H1 (cell line): Measurements from ENCODE around the gene KLC4. TPM values are rescaled to one million over a fixed set of nuclear protein-coding genes. Genes with fewer than 3 reads are reported as not detected.

ENCODE experiments used
- CTCF ChIA-PET: fragments of 300-600 bp; sonication (Branson Sonifier 250); formaldehyde crosslinking; loops from one replicate; lab custom pipeline; 2021; ENCODE audit not compliant: partially characterized antibody; lab: Charles Lee
- POLR2A ChIA-PET: fragments of 300-600 bp; sonication (Branson Sonifier 250); formaldehyde crosslinking; loops from one replicate; lab custom pipeline; 2021; ENCODE audit warnings: inconsistent platforms; ENCODE audit not compliant: partially characterized antibody; lab: Charles Lee
- DNase-seq, 2 experiments: peaks; one replicate each; pipeline versions ENCODE4 v3.0.0 to v3.0.0-alpha.2; 2010 to 2022; ENCODE audit warnings: low spot score in 2 of 2, low read depth in 1 of 2, mixed read lengths in 1 of 2
- FAIRE-seq: peaks from 2 replicates; lab custom pipeline; 2011; peaks lifted over from hg19 to GRCh38; lab: Jason Lieb, UNC
- H2AFZ ChIP-seq: 2 replicates; pipeline ENCODE4 v1.8.1; 2012; ENCODE audit warnings: low read length, inconsistent platforms
- H2AK5ac ChIP-seq: 2 replicates; pipeline ENCODE4 v1.6.1; 2013; ENCODE audit warnings: low read depth, low read length
- H2BK120ac ChIP-seq: replicated peaks from 2 replicates; pipeline ENCODE3; 2013; ENCODE audit warnings: low read depth, low read length, inconsistent platforms
- H2BK12ac ChIP-seq: 2 replicates; pipeline ENCODE4 v1.6.1; 2013; ENCODE audit warnings: low read depth, low read length
- H2BK15ac ChIP-seq: 2 replicates; pipeline ENCODE4 v1.6.1; 2013; ENCODE audit warnings: low read length
- H2BK20ac ChIP-seq: 2 replicates; pipeline ENCODE4 v1.6.1; 2013; ENCODE audit warnings: low read length
- H2BK5ac ChIP-seq: 2 replicates; pipeline ENCODE4 v1.6.1; 2013; ENCODE audit warnings: low read depth, low read length
- H3K14ac ChIP-seq: 2 replicates; pipeline ENCODE4 v1.6.1; 2013; ENCODE audit warnings: inconsistent platforms; ENCODE audit not compliant: insufficient read length
- H3K18ac ChIP-seq: 2 replicates; pipeline ENCODE4 v1.6.1; 2013; ENCODE audit warnings: low read length; ENCODE audit errors: extremely low read depth
- H3K23ac ChIP-seq: 2 replicates; pipeline ENCODE4 v1.6.1; 2013; ENCODE audit warnings: inconsistent platforms; ENCODE audit not compliant: insufficient read length
- H3K23me2 ChIP-seq: 2 replicates; pipeline ENCODE4 v1.6.1; 2013; ENCODE audit warnings: low read depth, low read length
- H3K27ac ChIP-seq: 2 replicates; pipeline ENCODE4 v1.6.1; 2011; ENCODE audit warnings: low read depth, low read length, inconsistent platforms
- H3K27me3 ChIP-seq, 4 experiments: replicated peaks in 1 of 4; 1 replicate in 1 of 4; 2 replicates in 3 of 4; pipeline versions ENCODE4 v1.6.1 to v1.8.1; 2011 to 2013; ENCODE audit warnings: low read length in 3 of 4, mild to moderate bottlenecking in 3 of 4, inconsistent platforms in 2 of 4, mixed read lengths in 2 of 4, moderate library complexity in 1 of 4; ENCODE audit not compliant: control insufficient read depth in 3 of 4, insufficient read depth in 3 of 4; ENCODE audit errors: extremely low read depth in 1 of 4
- H3K36me3 ChIP-seq, 4 experiments: 2 replicates each; pipeline versions ENCODE4 v1.6.1 to v1.8.1; 2011 to 2013; ENCODE audit warnings: mild to moderate bottlenecking in 4 of 4, low read length in 3 of 4, moderate library complexity in 2 of 4, control low read depth in 1 of 4, inconsistent platforms in 1 of 4; ENCODE audit not compliant: insufficient read depth in 4 of 4, control insufficient read depth in 2 of 4
- H3K4ac ChIP-seq: replicated peaks from 2 replicates; pipeline ENCODE3; 2013; ENCODE audit warnings: low read length, low read depth, mixed read lengths, inconsistent platforms; ENCODE audit not compliant: insufficient read length
- H3K4me1 ChIP-seq, 4 experiments: replicated peaks in 1 of 4; 1 replicate in 1 of 4; 2 replicates in 3 of 4; pipeline versions ENCODE4 v1.6.1 to v1.8.1; 2011 to 2013; ENCODE audit warnings: low read length in 3 of 4, inconsistent platforms in 2 of 4, mixed read lengths in 1 of 4; ENCODE audit not compliant: insufficient read depth in 4 of 4, control insufficient read depth in 3 of 4
- H3K4me2 ChIP-seq, 2 experiments: 2 replicates each; pipeline versions ENCODE4 v1.6.1 to v1.8.1; 2011 to 2013; ENCODE audit warnings: low read depth in 2 of 2, low read length in 2 of 2, control low read depth in 1 of 2, inconsistent platforms in 1 of 2, mild to moderate bottlenecking in 1 of 2; ENCODE audit not compliant: insufficient read depth in 1 of 2
- H3K4me3 ChIP-seq, 4 experiments: fragments of 200-600, 300-600 bp in 1 of 4; sonication (generic), shearing (Covaris generic), sonication (Bioruptor Twin) in 1 of 4; 2 replicates each; pipeline versions ENCODE4 v1.5.1 to v1.8.1; 2011 to 2016; ENCODE audit warnings: low read length in 4 of 4, low read depth in 3 of 4, control low read depth in 2 of 4, inconsistent platforms in 2 of 4, mild to moderate bottlenecking in 2 of 4, mixed read lengths in 1 of 4, moderate library complexity in 1 of 4; ENCODE audit not compliant: insufficient read depth in 2 of 4; ENCODE audit errors: extremely low read depth in 1 of 4
- H3K56ac ChIP-seq: replicated peaks from 2 replicates; pipeline ENCODE3; 2013; ENCODE audit warnings: low read depth, mild to moderate bottlenecking, mixed read lengths, low read length, inconsistent platforms; ENCODE audit not compliant: insufficient read length
- H3K79me1 ChIP-seq: 2 replicates; pipeline ENCODE4 v1.6.1; 2013; ENCODE audit warnings: low read depth, low read length, control low read depth
- H3K79me2 ChIP-seq, 2 experiments: 2 replicates each; pipeline versions ENCODE4 v1.6.1 to v1.8.1; 2012 to 2013; ENCODE audit warnings: low read length in 2 of 2, mild to moderate bottlenecking in 2 of 2, inconsistent platforms in 1 of 2; ENCODE audit not compliant: insufficient read depth in 2 of 2, control insufficient read depth in 1 of 2
- H3K9ac ChIP-seq, 4 experiments: replicated peaks in 1 of 4; 1 replicate in 1 of 4; 2 replicates in 3 of 4; pipeline versions ENCODE4 v1.6.1 to v1.8.1; 2011 to 2013; ENCODE audit warnings: low read depth in 3 of 4, low read length in 3 of 4, control low read depth in 2 of 4, mild to moderate bottlenecking in 2 of 4, moderate library complexity in 2 of 4, inconsistent platforms in 1 of 4; ENCODE audit errors: extremely low read depth in 1 of 4
- H3K9me3 ChIP-seq, 2 experiments: 2 replicates each; pipeline versions ENCODE4 v1.6.1 to v1.8.1; 2012 to 2013; ENCODE audit warnings: mild to moderate bottlenecking in 2 of 2, moderate library complexity in 2 of 2, control low read depth in 1 of 2, inconsistent platforms in 1 of 2, low read depth in 1 of 2, low read length in 1 of 2, mixed read lengths in 1 of 2; ENCODE audit not compliant: insufficient read depth in 2 of 2
- H4K20me1 ChIP-seq, 2 experiments: replicated peaks in 1 of 2; 2 replicates each; pipeline versions ENCODE3 to v1.8.1; 2011 to 2013; ENCODE audit warnings: inconsistent platforms in 2 of 2, low read length in 2 of 2, mild to moderate bottlenecking in 1 of 2; ENCODE audit not compliant: insufficient read depth in 2 of 2, control insufficient read depth in 1 of 2
- H4K5ac ChIP-seq: 2 replicates; pipeline ENCODE4 v1.6.1; 2013; ENCODE audit warnings: low read length, low read depth, mixed read lengths, inconsistent platforms; ENCODE audit not compliant: insufficient read length
- H4K8ac ChIP-seq: 2 replicates; pipeline ENCODE4 v1.8.0; 2013; ENCODE audit warnings: mild to moderate bottlenecking, moderate library complexity, low read length, inconsistent platforms; ENCODE audit not compliant: insufficient read depth; ENCODE audit errors: extremely low read depth
- H4K91ac ChIP-seq: replicated peaks from 2 replicates; pipeline ENCODE3; 2013; ENCODE audit warnings: low read length, mixed read lengths, inconsistent platforms; ENCODE audit not compliant: insufficient read length
- EZH2 ChIP-seq: fragments of 200-600 bp; sonication (generic); IDR thresholded peaks from 2 replicates; pipeline ENCODE4 v1.7.1; 2012; ENCODE audit warnings: low read depth, mild to moderate bottlenecking, moderate library complexity, low read length, inconsistent platforms; ENCODE audit not compliant: severe bottlenecking
- KDM4A ChIP-seq: IDR thresholded peaks from one replicate; pipeline ENCODE4 v1.7.1; 2012; ENCODE audit warnings: low read depth, mild to moderate bottlenecking, moderate library complexity, low read length, inconsistent platforms; ENCODE audit not compliant: severe bottlenecking
- NRF1 ChIP-seq: IDR thresholded peaks from 2 replicates; pipeline ENCODE4 v1.6.1; 2011; ENCODE audit warnings: mild to moderate bottlenecking, low read depth, low read length, improper control_type of control experiment
- PHF8 ChIP-seq: fragments of 200-600 bp; sonication (generic); conservative IDR thresholded peaks from 2 replicates; pipeline ENCODE4 v1.7.1; 2012; ENCODE audit warnings: low read depth, mild to moderate bottlenecking, inconsistent platforms, low read length, moderate library complexity
- RBBP5 ChIP-seq: IDR thresholded peaks from 2 replicates; pipeline ENCODE4 v1.7.1; 2012; ENCODE audit warnings: low read depth, mild to moderate bottlenecking, inconsistent platforms, low read length, moderate library complexity, borderline replicate concordance
- SAP30 ChIP-seq: fragments of 300-600 bp; sonication (generic); IDR thresholded peaks from 2 replicates; pipeline ENCODE4 v1.7.1; 2012; ENCODE audit warnings: low read length, moderate library complexity, mild to moderate bottlenecking, inconsistent platforms; ENCODE audit not compliant: insufficient read depth, insufficient replicate concordance
- SIX5 ChIP-seq: IDR thresholded peaks from 2 replicates; pipeline ENCODE4 v1.6.1; 2011; ENCODE audit warnings: mild to moderate bottlenecking, low read depth, low read length
- TAF7 ChIP-seq: optimal IDR thresholded peaks from 2 replicates; pipeline ENCODE3; 2011; ENCODE audit warnings: low read depth, mild to moderate bottlenecking, inconsistent platforms, low read length, moderate library complexity, borderline replicate concordance
- TCF12 ChIP-seq: IDR thresholded peaks from 2 replicates; pipeline ENCODE4 v1.6.1; 2011; ENCODE audit warnings: low read depth, mild to moderate bottlenecking, low read length
- WGBS, 2 experiments: shearing (Covaris generic) in 1 of 2; methylation state at CpG; one replicate each; pipeline versions ENCODE4 v1.1.6 to v1.1.7; 2013 to 2015; ENCODE audit warnings: low lambda C conversion rate in 2 of 2, mixed read lengths in 2 of 2, inconsistent platforms in 1 of 2, low coverage in 1 of 2, missing lambda C conversion rate in 1 of 2; ENCODE audit not compliant: insufficient replicate concordance in 2 of 2, insufficient coverage in 1 of 2, insufficient read length in 1 of 2; ENCODE audit errors: extremely low coverage in 1 of 2, missing lambda C conversion rate in 1 of 2; 5-methylcytosine and 5-hydroxymethylcytosine counted together
- polyA plus RNA-seq, 7 experiments: library from polyadenylated mRNA; depleted of rRNA in 3 of 7; stranded (reverse) in 5 of 7; unstranded in 2 of 7; fragments of >200 nt in 5 of 7; fragments of 200-250 nt in 2 of 7; gene quantifications; 1 replicate in 5 of 7; 2 replicates in 1 of 7; 4 replicates in 1 of 7; pipeline versions ENCODE4 v1.2.1 to v1.2.3, GENCODE V29; 2011 to 2013; ENCODE audit warnings: missing spikeins in 2 of 7, mixed read lengths in 2 of 7
- total RNA-seq: library from RNA; stranded (reverse); fragmentation: NEBNext Ultra II Directional; extraction: Animal tissue kit (Norgen Biotek cat#: 25700); gene quantifications from 2 replicates; pipeline ENCODE4 v1.2.1, GENCODE V29; 2021
- TF ChIP-seq, protein P1 (sequence below): IDR thresholded peaks from 2 replicates; pipeline ENCODE4 v1.6.1; 2011; ENCODE audit warnings: low read depth, mild to moderate bottlenecking, low read length; ENCODE audit not compliant: insufficient read depth

Gene KLC4
- total and polyA plus RNA-seq, 2 of the 8 experiments (the other 6 are each of a cell fraction or from before 2014, with no cell fraction given), result 15.7 to 28.5 TPM

DNA sequence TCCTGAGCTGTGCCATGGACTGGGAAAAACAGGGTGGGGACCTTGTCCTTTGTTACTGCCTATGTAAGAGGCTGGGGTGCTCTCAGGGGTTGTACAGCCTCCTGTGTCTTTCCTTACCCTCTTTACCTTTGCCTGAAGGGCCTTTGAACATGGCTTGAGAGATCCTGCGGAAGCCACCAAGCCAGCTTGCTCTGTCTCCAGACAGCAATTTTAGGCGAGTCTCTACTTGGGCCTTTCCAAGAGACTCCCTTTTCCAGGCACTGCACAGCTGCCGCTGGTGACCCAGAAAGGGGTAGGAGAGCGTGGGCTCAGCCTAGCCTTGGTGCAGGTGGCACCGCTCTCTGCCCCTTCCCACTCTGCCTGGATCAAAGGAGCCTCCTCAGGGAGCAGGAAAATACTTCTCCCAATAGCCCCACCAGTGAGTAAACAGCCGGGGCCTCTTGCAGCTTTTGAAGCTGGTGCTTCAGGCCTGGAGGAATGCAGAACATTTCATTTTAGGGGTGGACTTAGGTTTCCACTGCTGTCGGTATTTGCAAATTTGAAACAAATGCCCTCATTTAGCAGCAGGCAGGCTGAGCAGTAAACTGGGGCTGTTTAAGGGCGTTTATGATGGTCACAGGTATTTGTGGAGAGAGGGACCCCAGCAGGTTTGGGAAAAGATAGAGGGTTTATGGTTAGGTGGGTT lies 30.6 kb downstream of the KLC4 start:
- no peak overlapping the region for H3K14ac ChIP-seq
- H3K56ac ChIP-seq, result peak overlapping the region; percentile 73
- H4K91ac ChIP-seq, result peak overlapping the region; percentile 67
- H3K4me2 ChIP-seq, result peak overlapping the region; percentile 68 to 91
- H3K4me1 ChIP-seq, result peaks cover 18 to 33% (median 26%) of the 10 kb centered on the region in 4 experiments
- 0 out of 2 replicates have a peak, but pooled peaks cover 2% of the 10 kb centered on the region for H3K23me2 ChIP-seq
- peak overlapping the region; percentile 95 for H2BK12ac ChIP-seq
- peaks cover 16% of the 10 kb centered on the region for H3K79me1 ChIP-seq
- peak overlapping the region; percentile 19 to 46 (median 31); a peak in 7 of 8 replicates for H3K4me3 ChIP-seq
- H2BK20ac ChIP-seq, result peak overlapping the region; percentile 99
- peak overlapping the region; percentile 91 for H2BK120ac ChIP-seq
- H3K9ac ChIP-seq, result peak overlapping the region in 2 of 4 experiments; percentile 5 to 27; a peak in 3 of 7 replicates
- H3K36me3 ChIP-seq, result no peaks in the 10 kb centered on the region
- peak overlapping the region; percentile 96 for H3K18ac ChIP-seq
- 25% methylated on average over 8 of the region's 8 CpGs; no CpG with 5 or more reads in 1 of the 2 experiments for WGBS, 2 experiments
- peaks cover 0 to 2% of the 10 kb centered on the region in 2 experiments for H4K20me1 ChIP-seq
- H3K4ac ChIP-seq, result peak overlapping the region; percentile 61
- H2AK5ac ChIP-seq, result peak overlapping the region; percentile 95
- H3K79me2 ChIP-seq, result peaks cover 15 to 78% of the 10 kb centered on the region in 2 experiments
- H4K5ac ChIP-seq, result peak overlapping the region; percentile 65
- no peaks in the 10 kb centered on the region for H3K9me3 ChIP-seq
- no peak overlapping the region for H2AFZ ChIP-seq
- FAIRE-seq (no peak), DNase-seq (peak in 1 of 2 experiments; percentile 57)
- H3K27me3 ChIP-seq, result no peaks in the 10 kb centered on the region
- H2BK5ac ChIP-seq, result peak overlapping the region; percentile 97
- POLR2A ChIA-PET, result interaction anchor here (0.7 to 2.8 kb wide), 6 partner anchors 13 to 76 kb away, joined by 3 to 28 read pairs (median 4); partner anchors contain the start of genes KLC4, MRPL2 and PTK7
- H3K27ac ChIP-seq, result peak overlapping the region; percentile 81
- peak overlapping the region; percentile 88 for H4K8ac ChIP-seq
- CTCF ChIA-PET, result interaction anchor here (1.2 to 4.4 kb wide), 5 partner anchors 10 to 39 kb away, joined by 4 to 19 read pairs (median 6); partner anchors contain the start of gene PTK7
- H3K23ac ChIP-seq, result no peak overlapping the region
- H2BK15ac ChIP-seq, result peak overlapping the region; percentile 97; the same call in 1 of the 2 replicates
- no peak for TF ChIP-seq TCF12
- TF ChIP-seq SIX5, result no peak
- 0 out of 2 replicates have a peak, but pooled peaks have one; percentile 19 for TF ChIP-seq RBBP5
- no peak for TF ChIP-seq SAP30
- no peak for TF ChIP-seq EZH2
- TF ChIP-seq, protein P1, sequence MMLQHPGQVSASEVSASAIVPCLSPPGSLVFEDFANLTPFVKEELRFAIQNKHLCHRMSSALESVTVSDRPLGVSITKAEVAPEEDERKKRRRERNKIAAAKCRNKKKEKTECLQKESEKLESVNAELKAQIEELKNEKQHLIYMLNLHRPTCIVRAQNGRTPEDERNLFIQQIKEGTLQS, result no peak
- no peak for TF ChIP-seq TAF7
- no peak for TF ChIP-seq PHF8
- no peak for TF ChIP-seq NRF1
- peak; percentile 21 for TF ChIP-seq KDM4A
